Left kidney (tissue), 2 donors: ENCODE data around the gene SLMAP. TPM values are rescaled to one million over a fixed set of nuclear protein-coding genes. Genes with fewer than 3 reads are reported as not detected.

Source experiments
- DNase-seq: peaks from one replicate; pipeline ENCODE4 v3.0.0-alpha.2; 2013
- polyA plus RNA-seq: library from polyadenylated mRNA; unstranded; fragments of 120-200 nt; gene quantifications from one replicate; pipeline ENCODE4 v1.2.1, GENCODE V29; 2013; ENCODE audit not compliant: insufficient read length

SLMAP gene
- polyA plus RNA-seq, 1 donor: 59.4 TPM

DNA sequence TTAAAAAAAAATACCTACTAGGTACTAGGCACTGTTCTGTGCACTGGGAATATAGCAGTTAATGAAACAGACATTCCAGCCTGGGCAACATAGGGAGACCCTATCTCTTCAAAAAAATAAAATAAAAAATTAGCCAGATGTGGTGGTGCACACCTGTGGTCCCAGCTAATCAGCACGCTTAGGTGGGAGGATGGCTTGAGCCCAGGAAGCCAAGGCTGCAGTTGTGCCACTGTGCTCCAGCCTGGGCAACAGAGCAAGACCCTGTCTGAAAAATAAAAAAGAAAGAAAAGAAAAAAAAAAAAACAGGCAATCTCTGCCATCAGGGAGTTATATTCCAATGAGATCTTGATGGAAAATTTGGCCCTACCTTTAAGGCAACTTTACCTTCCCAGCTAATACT lies 137.0 kb downstream of the SLMAP start:
- no peak for DNase-seq

DNA sequence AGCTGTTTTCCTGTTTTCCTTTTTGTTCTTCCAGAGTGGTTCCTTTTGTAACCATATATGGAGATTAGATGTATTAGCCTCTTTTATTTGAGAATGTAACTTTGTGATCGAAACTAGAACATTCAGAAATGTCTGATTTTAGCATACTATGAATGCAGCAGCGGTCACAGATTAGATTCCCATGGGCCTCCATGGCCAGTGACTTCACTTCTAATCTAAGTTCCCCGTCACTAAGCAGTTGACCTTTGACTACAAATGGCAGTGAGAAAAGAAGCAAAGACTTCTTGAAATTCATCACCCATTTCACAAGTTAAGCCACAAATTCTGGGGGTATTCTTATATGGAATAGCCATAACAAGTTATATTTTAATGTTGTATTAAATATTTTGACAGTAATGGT lies 137.6 kb downstream of the SLMAP start:
- no peak for DNase-seq

DNA sequence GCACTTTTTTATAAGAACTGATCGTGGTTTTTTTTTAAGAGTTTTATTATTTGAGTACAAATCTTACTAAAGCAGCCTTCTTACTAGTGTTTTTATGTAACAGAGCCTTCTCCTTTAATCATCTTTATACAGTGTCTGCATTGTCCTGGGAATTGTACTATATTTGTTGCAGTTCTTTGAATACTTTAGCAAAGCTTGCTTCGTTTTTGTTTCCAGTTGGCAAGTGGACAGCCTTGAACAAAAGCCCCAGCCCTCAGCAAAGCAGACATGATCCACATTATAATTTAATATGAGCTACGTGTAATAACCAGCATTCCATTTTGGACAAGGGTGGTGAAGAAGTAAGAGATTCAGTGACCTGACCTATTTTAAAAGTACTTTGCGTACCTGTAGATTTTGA lies 139.9 kb downstream of the SLMAP start:
- DNase-seq: no peak

DNA sequence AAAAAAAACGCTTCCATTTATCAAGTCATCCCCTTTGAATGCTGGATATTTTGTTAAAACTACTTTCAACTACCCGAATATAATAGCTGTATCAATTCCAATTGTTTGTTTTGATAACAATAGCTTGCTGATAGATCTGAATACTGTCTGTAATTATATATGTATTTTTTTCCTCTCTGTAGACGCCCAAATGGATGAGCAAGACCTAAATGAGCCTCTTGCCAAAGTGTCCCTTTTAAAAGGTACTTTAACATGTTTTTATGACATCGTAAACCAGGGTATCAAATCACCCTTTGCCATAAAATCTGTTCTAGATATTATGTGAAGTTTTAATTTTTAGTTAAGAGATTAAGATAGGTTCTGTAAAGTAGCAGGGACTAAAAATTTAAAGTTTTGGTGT lies 140.6 kb downstream of the SLMAP start:
- no peak for DNase-seq

DNA sequence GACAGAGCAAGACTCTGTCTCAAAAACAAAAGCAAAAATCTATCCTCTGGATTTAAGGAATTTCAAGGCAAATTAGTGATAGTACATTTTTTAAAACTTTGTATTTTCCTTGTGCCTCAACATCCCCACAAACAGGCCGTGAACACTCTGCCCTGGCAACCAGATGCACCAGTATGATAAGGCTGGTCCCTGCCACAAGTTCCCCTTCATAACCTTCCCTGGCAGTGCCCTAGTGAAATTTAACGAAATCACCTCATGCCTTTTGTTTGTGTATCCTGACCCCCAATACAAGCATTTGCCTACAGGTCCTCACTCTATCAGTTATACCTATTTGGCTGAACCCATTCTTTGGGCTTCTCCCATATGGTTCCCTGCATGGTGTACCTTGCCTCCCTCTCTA lies 144.7 kb downstream of the SLMAP start:
- no peak for DNase-seq

DNA sequence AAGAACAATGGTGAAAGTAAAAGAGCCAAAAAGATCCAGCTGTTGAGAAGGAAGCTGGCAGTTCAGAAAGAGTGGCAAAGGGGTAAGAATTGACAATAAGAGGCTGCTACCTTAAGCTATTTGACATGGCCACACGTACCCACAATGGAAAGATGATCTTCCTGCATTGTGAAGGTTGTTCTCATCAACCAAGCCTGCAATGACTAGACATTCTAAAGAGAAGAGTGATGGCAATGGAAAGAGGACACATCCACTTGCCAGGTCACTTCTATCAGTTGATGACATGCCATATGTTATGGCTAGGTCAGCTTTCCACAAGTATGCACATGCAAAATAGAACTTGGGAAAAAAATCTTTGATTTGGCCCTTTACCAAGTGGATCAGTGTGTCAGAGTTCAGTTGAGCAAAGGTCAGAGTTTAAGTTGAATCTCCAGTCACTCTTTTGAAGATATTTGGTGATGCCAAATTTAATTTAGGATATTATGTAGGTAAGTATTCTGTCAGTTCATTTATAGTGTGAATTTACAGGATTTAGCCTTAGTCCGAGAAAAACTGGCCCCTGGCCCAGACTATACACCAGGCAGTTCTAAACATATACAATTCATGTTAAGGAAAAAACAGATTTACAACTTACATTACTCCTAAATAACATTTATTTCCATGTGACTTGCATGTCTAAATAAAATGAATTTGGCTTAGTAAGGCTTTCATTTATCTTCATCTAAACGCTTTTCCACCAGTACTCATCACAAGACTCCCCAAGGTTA lies 147.2 kb downstream of the SLMAP start:
- DNase-seq: no peak

DNA sequence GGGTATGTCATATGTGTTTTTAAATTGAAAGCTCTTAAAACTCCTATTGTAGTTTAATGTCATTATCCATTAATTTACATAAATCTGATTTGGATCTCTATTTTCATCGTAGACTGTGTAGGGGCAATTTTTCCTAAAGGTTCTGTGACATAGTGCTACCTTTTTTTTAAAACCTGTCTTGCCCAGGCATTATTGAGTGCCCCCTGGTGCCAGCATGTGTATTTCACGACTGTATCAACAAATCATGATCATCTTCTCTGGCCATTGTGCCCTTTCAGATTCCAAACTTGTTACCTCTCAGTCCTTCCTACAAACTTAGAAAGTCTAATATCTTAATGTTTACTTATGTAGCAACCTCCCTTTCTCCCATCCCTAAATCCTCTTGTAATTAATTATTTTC lies 154.9 kb downstream of the SLMAP start:
- no peak for DNase-seq

DNA sequence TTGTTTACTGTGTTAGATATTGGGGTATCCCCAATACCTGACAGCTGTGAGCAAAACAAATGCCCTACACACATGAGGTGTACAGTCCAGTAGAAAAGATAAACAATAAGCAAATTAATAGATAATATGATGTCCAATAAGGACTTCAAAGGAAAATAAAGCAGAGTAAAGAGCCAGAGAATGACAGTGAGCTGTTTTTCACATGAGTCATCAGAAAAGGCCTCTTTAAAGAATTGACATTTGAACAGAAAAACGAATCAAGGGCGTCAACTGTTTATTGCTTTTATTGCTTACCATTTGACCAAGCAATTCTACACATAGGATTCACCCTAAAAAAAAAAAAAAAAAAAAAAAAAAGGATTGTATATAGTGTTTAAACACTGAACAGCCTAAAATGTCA lies 155.5 kb downstream of the SLMAP start:
- DNase-seq: no peak

DNA sequence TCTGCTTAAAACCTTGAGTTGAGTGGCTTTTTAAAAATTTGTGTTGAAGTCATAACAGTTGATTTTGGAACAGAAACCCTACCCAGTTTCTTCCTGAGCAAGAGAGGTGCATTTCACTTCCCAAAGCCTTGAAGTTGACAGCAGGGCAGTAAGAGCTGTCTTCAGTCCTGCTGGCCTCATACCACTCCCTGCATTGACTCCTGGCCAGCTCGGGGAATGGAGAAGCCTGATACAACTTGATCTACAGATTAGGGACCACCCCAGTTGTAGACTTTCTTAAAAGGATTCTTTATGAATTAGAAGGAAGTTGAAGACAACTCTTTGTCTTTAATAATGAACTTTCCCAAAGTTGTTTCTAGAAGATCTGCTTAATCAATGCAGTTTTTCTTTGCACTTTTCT lies 161.5 kb downstream of the SLMAP start:
- DNase-seq: no peak

DNA sequence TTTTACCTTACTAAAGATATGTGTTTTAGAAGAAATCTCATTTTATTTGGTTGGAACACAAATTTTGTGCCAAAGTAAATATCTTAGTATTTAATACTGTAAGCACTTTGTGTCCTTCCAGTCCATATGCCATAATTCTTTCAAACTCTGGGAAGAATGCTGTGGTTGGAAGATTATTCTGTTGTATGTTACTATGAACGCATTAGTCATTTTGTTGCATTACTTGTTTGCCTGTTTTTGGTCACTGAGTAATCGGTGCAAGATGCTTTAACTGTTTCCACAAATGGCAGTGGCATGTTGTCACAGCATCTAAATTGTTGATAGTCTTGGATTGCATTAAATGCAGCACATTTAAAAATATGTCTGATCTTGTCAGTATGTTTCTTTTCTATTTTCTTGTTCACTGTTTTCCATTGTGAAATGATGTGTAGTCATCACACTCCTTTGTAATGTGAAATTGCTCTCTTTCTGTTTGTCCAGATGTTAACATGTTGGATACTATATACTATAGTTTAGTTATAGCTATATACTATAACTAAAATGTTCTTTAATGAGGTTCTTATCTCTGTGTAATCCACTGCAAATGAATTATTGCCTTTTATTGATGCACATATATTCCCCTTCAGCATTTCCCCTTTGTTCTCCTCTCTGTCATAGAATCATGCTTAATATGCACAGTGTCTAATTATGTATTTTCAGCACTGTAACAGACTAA lies 162.2 kb downstream of the SLMAP start:
- no peak for DNase-seq

DNA sequence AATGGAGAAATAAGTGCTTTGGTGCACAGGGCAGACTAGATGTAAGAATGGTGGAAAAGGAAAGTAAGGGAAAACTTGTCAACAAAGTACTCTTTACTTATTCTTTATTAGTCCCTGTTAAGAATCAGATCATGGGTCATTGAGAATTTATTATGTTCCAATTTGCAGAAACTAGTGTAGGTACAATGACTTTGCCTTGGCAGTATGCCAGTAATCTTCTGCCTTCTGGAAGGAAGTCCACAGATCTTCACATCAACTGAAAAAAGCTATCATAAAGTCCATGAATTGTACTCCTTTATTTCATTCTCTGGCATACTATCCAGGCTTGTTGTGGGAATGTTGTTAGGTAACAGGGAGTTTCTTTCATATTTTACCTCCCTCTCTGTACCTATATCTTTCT lies 163.9 kb downstream of the SLMAP start:
- DNase-seq: no peak

DNA sequence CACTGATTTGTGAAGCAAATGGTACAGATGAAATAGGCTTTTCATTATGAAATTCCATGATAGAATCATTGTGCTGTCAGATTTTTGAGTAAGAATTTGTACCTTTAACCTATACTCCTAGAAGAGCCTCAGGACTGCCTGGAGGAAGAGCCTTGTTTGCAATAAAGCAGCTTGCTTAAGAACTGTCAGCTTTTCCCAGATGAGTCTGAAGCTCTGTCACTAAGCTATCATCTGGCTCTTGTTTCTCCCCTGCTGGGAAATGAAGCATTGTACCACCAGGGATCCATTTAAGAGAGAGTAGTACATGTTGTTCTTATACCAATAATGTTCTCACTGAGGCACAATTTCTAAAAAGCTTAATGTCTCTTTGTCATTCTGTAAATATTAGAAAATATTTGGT lies 167.0 kb downstream of the SLMAP start:
- DNase-seq: no peak

DNA sequence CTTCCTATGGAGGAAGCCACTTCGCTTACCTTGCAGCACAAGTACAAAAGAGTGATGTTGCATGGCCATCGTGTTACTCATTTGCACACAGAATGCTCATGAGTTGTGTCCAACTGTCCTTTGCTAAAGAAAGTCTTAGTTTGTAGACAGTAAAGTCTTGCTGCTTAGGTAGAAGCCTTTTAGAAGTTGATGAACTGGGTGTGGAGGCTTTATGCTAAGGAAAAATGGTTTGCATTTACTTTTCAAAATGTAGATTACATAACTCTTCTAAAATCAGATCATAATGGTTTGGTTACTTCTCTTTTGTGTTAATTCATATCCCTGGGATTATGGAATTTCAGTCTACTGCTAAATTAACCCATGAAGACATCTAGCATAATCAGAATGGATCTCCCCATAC lies 167.6 kb downstream of the SLMAP start:
- no peak for DNase-seq

DNA sequence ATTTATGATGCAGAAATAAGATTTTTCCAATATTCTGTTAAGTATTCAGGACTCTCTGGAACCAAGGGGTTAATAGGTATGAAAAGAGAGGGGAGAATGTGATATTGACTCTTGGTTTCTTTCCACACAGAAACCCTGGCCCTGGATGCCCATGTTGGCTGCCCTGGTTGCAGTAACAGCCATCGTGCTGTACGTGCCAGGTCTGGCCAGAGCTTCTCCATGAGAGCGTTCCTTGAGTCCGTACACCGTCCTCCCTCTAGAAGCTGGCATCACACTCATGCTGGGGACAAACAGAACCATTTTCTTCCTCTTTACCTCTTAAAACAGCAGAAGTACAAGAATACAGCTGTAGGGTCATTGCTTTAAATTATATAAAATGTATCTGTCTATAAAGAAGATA lies 171.1 kb downstream of the SLMAP start:
- no peak for DNase-seq

DNA sequence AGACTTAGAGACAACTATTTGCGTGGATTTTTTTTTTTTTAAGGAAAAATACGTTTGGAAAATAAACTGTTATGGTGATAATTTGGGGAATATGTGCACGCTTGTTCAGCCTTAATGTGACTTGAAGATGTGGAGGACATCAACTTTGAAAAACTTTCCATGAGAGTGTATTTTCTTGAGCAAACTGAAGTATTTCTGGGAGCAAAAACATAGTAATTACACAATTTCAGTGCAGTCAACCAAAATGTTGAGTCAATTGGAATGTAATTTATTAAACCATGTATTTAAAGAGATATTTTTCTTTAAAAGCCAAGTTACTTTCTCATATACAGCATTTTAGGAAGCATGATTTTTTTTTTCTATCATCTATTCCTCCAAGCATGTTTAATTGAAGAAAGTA lies 171.8 kb downstream of the SLMAP start:
- no peak for DNase-seq

DNA sequence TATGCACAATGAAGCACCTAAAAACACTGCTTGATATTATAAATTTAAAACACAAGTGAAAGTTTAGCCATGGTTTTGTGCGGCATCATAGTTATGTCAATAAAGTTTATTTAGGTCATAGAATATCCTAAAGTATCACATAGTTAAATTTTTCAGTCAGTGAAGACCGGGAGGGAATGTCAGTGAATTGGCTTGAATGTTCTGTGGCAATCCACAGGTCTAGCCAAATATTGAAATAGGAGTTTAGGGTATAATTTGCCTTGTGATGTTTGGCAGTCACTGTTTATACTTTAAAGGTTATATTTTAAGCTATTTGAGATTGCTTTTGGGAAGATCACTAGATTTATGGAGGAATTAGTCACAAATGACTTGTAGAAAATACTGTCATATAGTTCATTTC lies 172.4 kb downstream of the SLMAP start:
- DNase-seq: no peak

DNA sequence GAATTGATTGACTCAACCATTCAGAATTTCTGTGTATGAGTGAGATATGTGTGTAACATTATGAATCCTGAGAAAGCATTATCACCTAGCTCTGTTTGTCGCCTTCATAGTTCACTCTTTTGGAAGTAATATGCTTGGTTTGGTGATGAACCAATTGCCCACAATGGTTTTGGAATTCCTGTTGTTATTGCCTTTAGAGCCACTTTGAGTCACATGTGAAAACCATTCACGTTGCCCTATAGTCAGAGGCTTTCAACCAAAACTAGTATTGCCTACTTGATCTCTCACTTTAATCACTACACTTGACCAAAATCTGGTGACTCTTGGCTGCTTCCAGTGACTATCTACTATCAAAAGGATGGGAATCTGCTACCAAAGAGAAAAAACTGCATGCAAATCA lies 173.9 kb downstream of the SLMAP start:
- no peak for DNase-seq

DNA sequence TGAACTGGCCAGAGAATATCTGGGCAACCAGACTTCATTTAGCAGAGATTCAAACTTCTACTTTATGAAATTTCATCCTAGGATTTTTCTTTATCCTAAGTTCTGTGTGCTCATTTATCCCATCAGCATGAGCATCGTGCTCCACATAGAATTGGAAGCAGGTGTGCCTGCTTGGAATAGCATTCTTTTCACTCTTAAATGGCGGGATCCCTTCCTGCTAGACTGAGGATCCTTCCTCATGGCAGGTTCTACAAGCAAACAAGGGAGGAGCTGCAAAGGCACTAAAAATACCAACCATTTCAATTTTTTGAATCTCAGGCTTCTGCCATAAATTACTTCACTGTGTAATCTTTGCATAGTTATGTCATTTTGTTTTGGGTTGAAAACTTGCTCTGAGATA lies 177.5 kb downstream of the SLMAP start:
- DNase-seq: no peak

DNA sequence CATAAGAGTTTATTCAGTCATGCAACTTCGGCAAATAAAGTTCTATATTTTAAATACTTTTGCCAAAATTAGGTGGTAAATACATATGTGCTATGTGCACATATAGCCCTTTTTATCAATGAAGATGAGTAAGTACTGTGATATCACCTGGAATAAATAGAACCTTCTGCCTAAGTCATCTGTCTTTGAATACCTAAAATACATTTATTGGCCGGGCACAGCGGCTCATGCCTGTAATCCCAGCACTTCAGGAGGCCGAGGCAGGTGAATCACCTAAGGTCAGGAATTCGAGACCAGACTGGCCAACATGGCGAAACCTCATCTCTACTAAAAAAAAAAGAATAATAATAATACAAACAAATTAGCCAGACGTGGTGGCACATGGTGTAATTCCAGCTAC lies 178.3 kb downstream of the SLMAP start:
- DNase-seq: no peak

DNA sequence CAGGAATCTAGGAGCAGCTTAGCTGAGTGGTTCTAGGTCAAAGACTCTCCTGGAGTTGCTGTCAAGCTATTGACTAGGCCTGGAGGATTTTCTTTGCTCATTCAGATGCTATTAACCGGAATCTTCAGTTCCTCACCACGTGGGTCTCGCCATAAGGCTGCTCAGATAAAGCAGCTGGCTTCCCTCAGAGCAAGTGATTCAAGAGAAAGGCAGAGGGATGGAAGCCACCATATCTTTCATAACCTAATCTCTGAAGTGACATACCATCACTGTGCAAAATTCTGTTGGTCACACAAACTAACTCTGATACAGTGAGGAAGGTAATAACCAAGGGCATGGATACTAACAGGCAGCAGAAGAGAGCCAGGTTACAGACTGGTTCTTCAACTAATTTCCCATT lies 179.4 kb downstream of the SLMAP start:
- no peak for DNase-seq

DNA sequence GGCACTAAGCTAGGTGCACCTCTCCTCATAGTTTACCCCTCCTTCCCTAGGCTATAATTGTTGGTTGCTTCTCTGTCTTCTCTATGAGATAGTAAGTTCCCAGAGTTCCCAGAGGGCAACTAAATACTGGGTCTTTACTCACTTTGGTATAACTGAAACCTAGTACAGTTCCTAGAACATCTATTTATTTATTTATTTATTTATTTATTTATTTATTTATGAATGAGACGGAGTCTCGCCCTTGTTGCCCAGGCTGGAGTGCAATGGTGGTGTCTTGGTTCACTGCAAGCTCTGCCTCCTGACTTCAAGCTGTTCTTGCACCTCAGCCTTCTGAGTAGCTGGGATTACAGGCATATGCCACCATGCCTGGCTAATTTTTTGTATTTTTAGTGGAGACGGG lies 181.0 kb downstream of the SLMAP start:
- no peak for DNase-seq

DNA sequence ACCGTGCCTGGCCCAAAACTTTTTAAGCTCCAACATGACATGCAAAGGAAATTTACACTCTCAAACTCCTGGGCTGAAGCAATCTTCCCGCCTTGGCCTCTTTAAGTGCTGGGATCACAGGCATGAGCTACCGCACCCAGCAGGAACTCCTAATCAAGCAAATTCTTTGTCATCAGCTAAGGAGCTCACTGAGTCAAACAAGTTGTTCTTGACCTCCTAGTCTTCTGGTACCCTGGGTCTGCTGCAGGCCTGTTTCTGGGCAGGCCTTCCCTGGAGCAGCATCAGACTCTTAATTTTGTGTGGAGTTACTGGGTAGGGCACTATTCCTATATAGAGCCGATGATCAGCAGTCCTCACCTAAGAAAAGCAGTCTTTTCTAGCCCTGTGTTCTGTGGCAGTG lies 183.7 kb downstream of the SLMAP start:
- DNase-seq: no peak

DNA sequence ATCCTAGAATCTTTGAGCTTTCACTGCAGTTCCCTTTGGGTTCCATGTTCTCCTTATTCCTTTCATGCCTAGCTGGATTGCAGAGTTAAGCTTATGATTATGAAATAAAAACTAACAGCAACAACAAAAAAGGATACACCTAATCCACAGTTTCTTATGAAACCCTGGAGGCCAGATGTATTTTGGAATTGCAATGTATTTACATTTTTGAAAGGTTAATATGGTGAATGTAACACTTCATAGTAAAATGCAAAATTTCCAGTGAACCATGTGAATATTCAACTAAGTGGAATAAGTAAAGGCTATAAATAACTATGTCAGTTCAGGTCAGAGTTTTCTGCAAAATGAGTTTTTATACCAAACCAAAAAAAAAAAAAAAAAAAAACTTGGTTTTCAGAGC lies 186.3 kb downstream of the SLMAP start:
- no peak for DNase-seq

DNA sequence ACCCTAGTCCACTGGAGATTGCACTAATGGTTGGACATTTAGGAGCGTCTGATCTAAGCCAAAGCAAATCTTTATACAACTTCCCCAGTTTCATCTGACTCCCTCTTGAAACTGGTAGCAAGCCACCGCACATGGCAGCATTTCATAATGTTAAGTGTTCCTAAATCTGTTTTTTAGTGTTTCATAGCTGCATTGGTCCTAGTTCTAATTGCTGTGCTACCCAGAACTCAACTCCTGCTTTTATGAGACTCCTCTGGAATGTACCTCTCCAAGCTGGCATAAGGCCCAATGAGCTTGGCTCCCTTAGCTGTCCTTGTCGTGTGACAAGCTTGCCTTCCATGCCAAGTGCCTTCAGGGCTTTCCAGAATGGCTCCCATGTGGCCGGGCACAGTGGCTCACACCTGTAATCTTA lies 186.8 kb downstream of the SLMAP start:
- no peak for DNase-seq
